Epithelial cell of proximal tubule (primary cell): ENCODE measurements around the gene CDRT4. TPM values are rescaled to one million over a fixed set of nuclear protein-coding genes. Genes with fewer than 3 reads are reported as not detected.

Experiments
- DNase-seq: peaks from one replicate; pipeline ENCODE4 v3.0.0-alpha.2; 2011; ENCODE audit warnings: low read depth
- H3K4me3 ChIP-seq: 2 replicates; pipeline ENCODE4 v1.5.1; 2011; ENCODE audit warnings: low read depth, mild to moderate bottlenecking, low read length
- CTCF ChIP-seq: conservative IDR thresholded peaks from 2 replicates; pipeline ENCODE4 v1.5.1; 2012; ENCODE audit warnings: low read depth, mild to moderate bottlenecking, low read length
- total RNA-seq: library from RNA; depleted of rRNA; stranded (reverse); fragments of >200 nt; gene quantifications from 2 replicates; pipeline ENCODE4 v1.2.3, GENCODE V29; 2015

The CDRT4 gene
- total RNA-seq, 1 donor from 2014 or later, result 6.7 TPM

- H3K4me3 ChIP-seq, result no peak overlapping the region
- peak; percentile 15 for DNase-seq
- peak; percentile 44 for TF ChIP-seq CTCF
Measured at GRCh38 chr17:15436473-15437302, 30.7 kb downstream of the CDRT4 start.

- H3K4me3 ChIP-seq, result no peak overlapping the region
Measured at GRCh38 chr17:15434956-15435355, 32.5 kb downstream of the CDRT4 start.

GRCh38 chr17:15432807-15433611 is 34.4 kb downstream of the CDRT4 start:
- TF ChIP-seq CTCF, result no peak
- no peak for DNase-seq
- H3K4me3 ChIP-seq, result no peak overlapping the region

More at GRCh38 chr17:15434956-15435355, 32.5 kb downstream of the CDRT4 start:
- no peak for TF ChIP-seq CTCF
- no peak for DNase-seq

- no peak overlapping the region for H3K4me3 ChIP-seq
- DNase-seq, result no peak
- TF ChIP-seq CTCF, result no peak
Measured at GRCh38 chr17:15431766-15432165, 35.7 kb downstream of the CDRT4 start.

GRCh38 chr17:15431196-15431595 is 36.2 kb downstream of the CDRT4 start:
- no peak overlapping the region for H3K4me3 ChIP-seq
- no peak for DNase-seq
- no peak for TF ChIP-seq CTCF

GRCh38 chr17:15424521-15424920 is 42.9 kb downstream of the CDRT4 start:
- no peak overlapping the region for H3K4me3 ChIP-seq
- no peak for TF ChIP-seq CTCF
- DNase-seq, result no peak
